K562 (cell line): Measurements from ENCODE around the gene INHA. TPM values are rescaled to one million over a fixed set of nuclear protein-coding genes. Genes with fewer than 3 reads are reported as not detected.

ENCODE experiments used
- ATF2 ChIP-seq: sonication (generic); formaldehyde crosslinking; IDR thresholded peaks from 2 replicates; pipeline ENCODE4 v1.8.1; 2022; ENCODE audit warnings: missing genetic modification reagents
- CEBPB ChIP-seq: fragments of 450-650 bp; IDR thresholded peaks from 2 replicates; pipeline ENCODE4 v1.6.1; 2016; ENCODE audit warnings: missing genetic modification characterization, missing compliant biosample characterization
- CEBPG ChIP-seq, 3 experiments: fragments of 200-800 bp in 1 of 3; sonication (Bioruptor generic) in 1 of 3; sonication (generic) in 1 of 3; formaldehyde crosslinking in 1 of 3; IDR thresholded peaks in 2 of 3; conservative IDR thresholded peaks in 1 of 3; 2 replicates each; pipeline versions ENCODE4 v1.6.1 to v1.8.0; 2016 to 2022; ENCODE audit warnings: missing compliant biosample characterization in 2 of 3, missing genetic modification characterization in 2 of 3, mild to moderate bottlenecking in 1 of 3, missing genetic modification reagents in 1 of 3
- CHD1 ChIP-seq: fragments of 200-600 bp; sonication (generic); IDR thresholded peaks from one replicate; pipeline ENCODE4 v1.6.1; 2012; ENCODE audit warnings: mild to moderate bottlenecking, moderate library complexity, low read length, inconsistent platforms
- ETV1 ChIP-seq: fragments of 450-650 bp; conservative IDR thresholded peaks from 2 replicates; pipeline ENCODE4 v1.6.1; 2016; ENCODE audit warnings: missing genetic modification characterization, control low read depth, low read depth, missing compliant biosample characterization
- KLF13 ChIP-seq: fragments of 450-650 bp; IDR thresholded peaks from 2 replicates; pipeline ENCODE4 v1.6.1; 2016; ENCODE audit warnings: missing genetic modification characterization, low read depth, mild to moderate bottlenecking, missing compliant biosample characterization, moderate library complexity, borderline replicate concordance
- MLX ChIP-seq, 2 experiments: fragments of 450-650 bp in 1 of 2; sonication (generic) in 1 of 2; formaldehyde crosslinking; conservative IDR thresholded peaks; 2 replicates each; pipeline versions ENCODE4 v1.4.0 to v1.8.1; 2020 to 2022; ENCODE audit warnings: mild to moderate bottlenecking in 1 of 2, missing genetic modification reagents in 1 of 2
- RBFOX2 ChIP-seq: fragments of 200-400 bp; formaldehyde crosslinking; IDR thresholded peaks from 2 replicates; pipeline ENCODE4 v1.6.1; 2017; ENCODE audit warnings: low read depth, mild to moderate bottlenecking, low read length, moderate library complexity
- ZBTB11 ChIP-seq, 3 experiments: fragments of 200-800 bp in 1 of 3; fragments of 250-450 bp in 1 of 3; fragments of 450-650 bp in 1 of 3; sonication (Bioruptor Pico) in 1 of 3; sonication (Bioruptor generic) in 1 of 3; formaldehyde crosslinking in 1 of 3; IDR thresholded peaks; 2 replicates each; pipeline versions ENCODE4 v1.6.1 to v1.8.0; 2016 to 2022; ENCODE audit warnings: mild to moderate bottlenecking in 2 of 3, missing genetic modification characterization in 2 of 3, missing compliant biosample characterization in 1 of 3, moderate library complexity in 1 of 3
- ZNF274 ChIP-seq: IDR thresholded peaks from 2 replicates; pipeline ENCODE4 v1.6.1; 2011; ENCODE audit warnings: low read depth, mild to moderate bottlenecking, low read length, moderate library complexity, borderline replicate concordance
- polyA plus RNA-seq, 8 experiments: library from polyadenylated mRNA; depleted of rRNA in 4 of 8; stranded (reverse) in 5 of 8; unstranded in 3 of 8; fragments of >200 nt; fragmentation: Nextera tagmentation in 2 of 8; fragmentation: Illumina TruSeq in 1 of 8; extraction: Ambion mirVana in 2 of 8; extraction: Trizol in 1 of 8; gene quantifications; 2 replicates each; pipeline versions ENCODE4 v1.2.1 to v1.2.3, GENCODE V29; 2011 to 2014; ENCODE audit warnings: inconsistent platforms in 1 of 8, missing spikeins in 1 of 8
- total RNA-seq, 7 experiments: library from RNA; depleted of rRNA in 6 of 7; stranded (reverse); fragments of >200 nt in 6 of 7; fragmentation: Illumina TruSeq in 2 of 7; extraction: Trizol in 2 of 7; gene quantifications; 2 replicates each; pipeline versions ENCODE4 v1.2.1 to v1.2.3, GENCODE V29; 2011 to 2021; ENCODE audit warnings: low replicate concordance in 1 of 7

Gene INHA
- total and polyA plus RNA-seq, 9 of the 15 experiments (the other 6 are each of a cell fraction or from before 2014, with no cell fraction given), result 0.07 to 1.9 (median 0.40) TPM

GRCh38 chr2:219542931-219543595 is 29.0 kb upstream of the INHA start (continued):
- no peak for TF ChIP-seq MLX (CRISPR knock-in tag; conservative IDR thresholded peaks at IDR 0.05)
- peak; percentile 84 for TF ChIP-seq RBFOX2
- TF ChIP-seq ZBTB11 (CRISPR knock-in tag; IDR thresholded peaks at IDR 0.05), result no peak
- peak; percentile 72 for TF ChIP-seq CHD1
- no peak for TF ChIP-seq CEBPG (CRISPR knock-in tag; IDR thresholded peaks at IDR 0.05)
- TF ChIP-seq CEBPG (tag; conservative IDR thresholded peaks at IDR 0.05 in 1 of 2, IDR thresholded peaks at IDR 0.05 in 1 of 2), result no peak
- peak; percentile 68 for TF ChIP-seq ETV1
- TF ChIP-seq CEBPB (tag), result no peak
- TF ChIP-seq ATF2 (CRISPR knock-in tag), result no peak
- TF ChIP-seq ZNF274, result no peak
- no peak for TF ChIP-seq KLF13
